GM19328 (cell line): Measurements from ENCODE around the gene PACSIN3.
"Not testable (repeated sequence)": the region's sequence is repeated elsewhere in the genome, so short reads cannot be mapped to it uniquely, and the experiment has no call there.

Source experiments
- ATAC-seq: cut with Tn5 transposase; IDR thresholded peaks from one replicate; pipeline ENCODE4 v1.9.1; 2021; ENCODE audit warnings: mild to moderate bottlenecking, moderate library complexity; ENCODE audit not compliant: unreplicated experiment

Gene PACSIN3

DNA sequence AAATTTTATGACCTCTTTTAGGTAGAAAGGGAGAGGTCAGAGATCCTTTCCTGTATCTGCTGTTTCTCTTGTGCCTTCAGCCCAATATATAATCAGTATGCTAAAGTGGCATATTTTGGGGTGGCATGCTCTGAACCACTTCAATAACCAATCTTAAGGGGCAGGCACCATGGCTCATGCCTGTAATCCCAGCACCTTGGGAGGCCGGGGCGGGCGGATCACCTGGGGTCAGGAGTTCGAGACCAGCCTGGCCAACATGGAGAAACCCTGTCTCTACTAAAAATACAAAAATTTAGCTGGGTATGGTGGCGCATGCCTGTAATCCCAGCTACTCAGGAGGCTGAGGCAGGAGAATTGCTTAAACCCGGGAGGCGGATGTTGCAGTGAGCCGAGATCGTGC lies 11.9 kb upstream of the PACSIN3 start:
- not testable (repeated sequence) for ATAC-seq

DNA sequence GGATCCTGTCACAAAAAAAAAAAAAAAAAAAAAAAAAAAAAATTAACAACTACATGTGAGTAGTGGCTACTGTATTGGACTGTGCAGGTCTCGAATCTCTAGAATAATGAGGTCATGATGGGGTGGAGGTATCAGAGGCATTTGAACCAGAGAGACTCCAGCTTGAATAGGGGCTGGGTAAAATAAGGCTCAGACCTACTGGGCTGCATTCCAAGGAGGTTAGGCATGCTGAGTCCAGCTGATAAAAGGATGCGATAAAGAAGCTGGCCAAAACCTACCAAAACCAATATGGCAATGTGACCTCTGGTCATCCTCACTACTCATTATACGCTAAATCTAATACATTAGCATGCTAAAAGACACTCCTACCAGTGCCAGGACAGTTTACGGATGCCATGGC lies 5.9 kb upstream of the PACSIN3 start:
- ATAC-seq: no peak

DNA sequence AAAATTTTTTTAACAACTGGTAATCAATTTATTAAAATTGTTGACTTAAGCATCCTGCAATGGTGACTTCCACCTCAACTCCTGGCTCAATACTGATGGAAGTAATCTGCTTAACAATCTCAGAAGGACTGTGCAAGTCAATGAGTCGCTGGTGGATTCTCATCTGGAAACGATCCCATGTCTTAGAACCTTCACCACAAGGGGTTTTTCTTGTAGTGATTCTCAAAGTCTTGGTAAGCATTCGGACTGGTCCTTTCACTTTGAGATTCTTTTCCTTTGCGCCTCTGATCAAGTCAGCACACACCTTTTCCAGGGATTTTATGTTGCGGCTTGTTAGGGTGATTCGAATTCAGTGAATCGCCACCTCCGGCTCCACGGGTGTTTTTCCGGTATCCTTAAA lies 4.9 kb upstream of the PACSIN3 start:
- ATAC-seq: not testable (repeated sequence)

DNA sequence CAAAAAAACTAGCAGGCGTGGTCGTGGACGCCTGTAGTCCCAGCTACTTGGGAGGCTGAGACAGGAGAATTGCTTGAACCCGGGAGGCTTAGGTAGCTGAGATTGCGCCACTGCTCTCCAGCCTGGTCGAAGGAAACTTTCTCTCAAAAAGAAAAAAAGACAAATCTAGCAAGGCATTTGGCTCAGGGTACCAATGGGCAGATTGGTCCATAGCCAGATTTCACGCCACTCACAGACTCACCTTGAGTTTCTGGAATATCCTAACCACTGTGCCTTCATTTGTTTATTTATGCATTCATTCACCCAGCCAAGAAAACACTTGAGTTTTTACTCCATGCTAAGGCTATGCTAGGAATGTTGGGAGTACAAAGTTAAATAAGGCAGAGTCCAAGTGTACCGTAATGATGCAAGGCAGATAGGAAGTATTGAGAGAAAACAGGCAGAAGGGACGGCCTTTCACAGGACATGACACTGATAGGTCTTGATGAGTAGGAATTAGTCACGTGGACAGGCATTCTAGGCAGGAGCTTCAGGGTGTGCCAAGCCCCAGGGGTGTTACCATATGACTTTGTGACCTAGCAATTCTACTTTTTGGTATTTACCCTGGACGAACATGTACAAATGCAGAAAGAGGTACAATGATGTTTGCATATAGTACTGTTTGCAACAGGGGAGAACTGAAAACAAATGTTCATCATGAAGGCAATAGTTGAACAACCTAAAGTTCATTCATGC lies 3.0 kb upstream of the PACSIN3 start:
- no peak for ATAC-seq

DNA sequence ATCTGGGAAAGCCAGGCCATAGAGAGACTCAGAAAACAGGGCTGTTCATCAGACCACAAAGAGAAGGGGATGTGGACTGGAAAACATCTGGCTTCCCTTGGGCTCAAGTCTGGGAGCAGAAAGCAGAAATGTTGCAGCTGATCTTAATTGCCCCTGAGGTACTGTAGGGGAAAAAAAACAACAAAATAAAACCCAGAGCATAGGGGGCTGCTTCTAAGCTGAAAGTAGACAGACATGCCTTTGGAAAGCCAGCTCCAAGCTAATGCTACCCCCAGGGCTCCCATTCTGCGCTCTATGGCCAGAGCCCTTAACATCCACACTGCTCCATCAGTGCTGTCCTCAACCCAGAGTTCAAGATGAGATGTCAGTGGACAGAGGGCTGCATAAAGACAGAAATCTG lies 2.0 kb upstream of the PACSIN3 start:
- ATAC-seq: no peak

DNA sequence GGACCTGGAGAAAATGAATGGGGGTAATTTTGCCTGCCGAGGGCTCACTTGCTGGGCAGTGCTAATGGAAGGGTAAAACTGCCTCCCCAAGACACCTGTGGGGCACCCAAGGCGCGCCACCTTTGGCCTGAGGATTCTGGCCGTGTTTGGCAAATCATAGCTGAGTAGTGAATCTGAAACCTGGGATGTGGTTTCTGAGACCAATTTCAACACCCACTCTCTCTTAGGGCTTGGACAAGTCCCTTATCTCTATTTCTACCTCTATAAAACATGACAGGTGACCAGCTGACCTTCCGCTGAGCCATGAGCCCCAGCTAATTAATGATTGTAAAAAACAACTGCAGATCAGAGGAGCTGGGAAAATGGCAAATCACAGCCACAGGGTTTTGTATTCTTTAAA lies 1.5 kb upstream of the PACSIN3 start:
- ATAC-seq: no peak

DNA sequence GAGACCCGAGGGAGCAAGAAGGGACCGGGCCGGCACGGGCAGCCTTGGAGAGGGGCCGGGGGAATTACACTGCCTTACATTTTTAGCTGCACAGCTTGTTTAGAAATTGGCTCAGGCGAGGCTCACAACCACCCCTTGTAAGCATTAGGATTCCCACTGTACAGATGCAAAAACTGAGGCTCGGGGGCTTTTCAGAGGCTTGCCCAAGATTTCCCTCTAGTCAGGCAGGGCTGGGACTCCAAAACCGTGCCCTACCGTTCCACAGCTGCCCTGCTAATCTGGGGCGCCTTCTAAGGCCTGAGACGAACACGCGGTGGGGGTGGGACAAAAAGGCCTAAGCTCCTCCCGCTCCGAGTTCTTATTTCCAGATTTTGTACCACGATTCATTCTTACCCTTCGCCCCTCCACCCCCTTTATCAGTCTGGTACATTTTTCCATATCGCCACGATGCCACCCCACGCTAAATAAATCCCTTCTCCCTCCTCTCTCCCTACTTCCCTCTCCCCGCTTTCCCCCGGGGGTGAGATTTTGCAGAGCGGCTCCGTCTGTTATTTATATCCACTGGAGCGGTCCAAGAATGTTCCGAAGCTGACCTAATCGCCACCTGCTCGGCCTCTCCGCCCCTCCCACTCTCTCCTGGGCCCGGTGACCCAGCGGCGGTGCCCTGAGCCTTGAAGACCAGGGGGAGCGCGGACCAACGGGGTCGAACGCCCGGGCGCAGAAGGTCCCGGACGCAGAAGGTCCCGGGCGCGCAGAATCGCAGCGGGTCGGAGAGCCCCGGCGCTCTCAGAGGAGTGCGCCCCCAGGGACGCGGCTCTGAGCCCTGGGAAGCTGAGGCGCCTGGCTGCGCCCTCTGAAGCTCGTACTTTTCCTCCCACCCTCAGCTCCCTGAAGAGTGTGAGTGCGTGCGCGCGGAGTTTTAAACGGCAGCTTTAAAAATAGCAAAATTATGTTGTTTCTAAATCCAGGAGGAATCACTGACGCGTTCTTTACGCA lies 764 bp upstream of the PACSIN3 start:
- ATAC-seq: no peak

DNA sequence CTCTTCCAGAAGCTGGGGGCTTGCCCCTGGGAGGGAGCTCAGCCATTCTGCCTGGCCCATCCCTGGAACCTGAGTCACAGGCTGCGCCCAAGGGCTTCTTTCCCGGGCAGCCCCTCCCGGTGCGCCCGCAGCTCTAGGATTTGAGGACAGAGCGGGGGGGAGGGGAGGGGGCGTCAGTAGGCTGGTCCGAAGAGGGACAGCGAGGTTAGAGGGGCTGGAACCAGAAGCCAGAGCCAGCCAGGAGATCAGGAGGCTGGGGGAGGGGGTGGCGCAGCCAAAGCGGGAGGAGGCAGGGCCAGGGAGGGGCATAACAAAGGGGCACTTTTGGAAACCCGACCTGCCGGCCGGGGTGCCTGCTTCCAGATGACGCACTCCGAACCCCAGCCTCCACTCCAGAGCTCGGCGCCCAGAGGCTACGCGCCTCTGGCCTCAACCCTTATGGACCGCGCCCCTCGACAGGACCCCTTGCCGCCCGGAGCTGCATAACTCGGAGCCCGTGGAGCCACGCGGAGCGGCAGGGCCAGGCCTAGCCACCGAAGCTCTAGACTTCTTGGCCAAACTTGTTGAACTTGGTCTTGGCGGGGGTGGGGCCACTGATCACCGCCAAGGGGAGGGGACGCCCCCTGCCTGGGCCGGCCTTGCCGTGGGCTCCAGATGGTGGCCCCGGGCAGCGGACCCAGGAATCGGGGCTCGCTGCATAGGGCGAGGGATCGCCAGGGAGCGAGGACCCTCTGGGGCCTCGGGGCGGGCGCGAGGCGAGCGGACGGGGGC lies 744 bp downstream of the PACSIN3 start:
- no peak for ATAC-seq

DNA sequence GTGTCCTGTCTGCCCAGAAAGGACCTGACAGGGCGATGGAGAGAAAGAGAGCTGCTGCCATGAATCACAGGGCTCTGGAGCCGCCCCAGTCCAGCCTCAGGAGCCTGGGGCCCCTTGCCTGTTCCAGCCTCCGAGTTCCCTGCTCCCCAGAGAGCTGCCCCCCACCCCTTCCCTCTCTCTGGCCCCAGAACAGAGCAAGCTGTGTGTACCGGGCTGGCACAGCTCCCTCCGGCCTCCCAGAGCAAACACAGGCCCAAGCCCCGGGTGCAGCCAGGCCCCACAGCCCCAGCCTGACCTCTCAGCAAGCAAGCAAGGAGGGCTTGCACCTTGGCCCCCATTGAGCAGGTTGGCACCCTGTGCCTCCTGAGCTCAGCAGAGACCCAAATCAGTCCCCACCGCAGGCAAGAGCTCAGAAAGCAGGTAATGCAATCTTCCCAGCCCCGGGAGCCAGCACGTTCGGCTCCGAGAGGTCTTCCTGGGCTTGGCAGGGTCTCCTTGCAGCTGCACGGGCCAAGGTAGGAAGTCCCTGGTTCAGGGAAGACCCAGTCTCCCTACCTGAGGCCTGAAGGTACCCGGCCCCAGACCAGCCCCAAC lies 1.4 kb downstream of the PACSIN3 start:
- ATAC-seq: no peak

DNA sequence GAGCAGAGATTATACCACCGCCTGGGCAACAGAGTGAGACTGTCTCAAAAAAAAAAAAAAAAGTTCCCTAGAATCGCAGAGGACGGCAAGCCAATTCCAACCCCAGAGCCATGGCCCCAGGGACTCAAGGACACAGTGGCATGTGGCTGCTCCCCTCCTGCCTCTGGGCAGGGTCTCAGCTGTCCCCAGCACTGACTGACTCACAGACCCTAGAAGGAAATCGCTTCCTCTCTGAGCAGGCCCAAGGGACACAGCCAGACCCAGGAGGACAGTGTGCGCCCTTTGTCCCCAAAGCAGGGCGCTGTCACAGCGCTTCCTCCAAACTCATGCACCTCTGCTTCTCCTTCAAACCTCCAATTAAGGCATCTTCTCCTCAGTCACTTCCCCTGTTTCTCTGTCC lies 2.3 kb downstream of the PACSIN3 start:
- no peak for ATAC-seq

DNA sequence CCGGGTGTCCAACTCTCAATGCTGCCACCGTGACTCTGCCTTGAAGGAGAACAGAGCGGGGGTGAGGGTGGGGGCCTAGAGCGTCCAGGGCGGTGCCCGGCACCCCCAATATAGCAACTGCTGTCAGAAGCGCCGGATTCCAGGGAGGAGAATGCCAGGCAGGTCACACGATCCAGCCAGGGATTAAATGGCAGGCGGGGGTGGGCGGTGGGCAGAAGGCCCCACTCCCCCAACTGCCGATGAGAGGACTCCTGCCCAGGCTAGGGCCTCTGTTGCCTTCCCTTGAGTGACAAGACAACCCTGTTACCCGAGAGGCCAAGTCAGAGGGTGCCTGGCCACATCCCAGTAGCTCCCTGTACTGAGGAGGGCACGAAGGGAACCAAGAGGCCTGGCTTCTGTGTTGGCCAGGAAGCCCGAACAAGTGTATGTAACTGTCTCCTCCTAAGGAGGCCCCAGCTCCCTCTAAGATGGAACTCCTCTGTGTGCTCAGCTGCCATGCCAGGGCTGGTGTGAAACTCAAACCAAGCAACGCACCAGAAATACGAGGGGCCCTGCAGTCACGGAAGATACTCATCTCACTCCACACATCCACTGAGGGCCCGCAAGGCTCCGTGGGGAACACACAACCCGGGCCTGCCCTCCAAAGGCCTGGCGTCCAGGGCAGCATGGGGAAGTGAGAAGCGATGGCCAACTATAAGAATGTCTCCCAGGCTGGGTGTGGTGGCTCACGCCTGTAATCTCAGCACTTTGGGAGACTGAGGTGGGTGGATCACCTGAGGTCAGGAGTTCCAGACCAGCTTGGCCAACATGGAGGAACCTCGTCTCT lies 3.0 kb downstream of the PACSIN3 start:
- no peak for ATAC-seq

DNA sequence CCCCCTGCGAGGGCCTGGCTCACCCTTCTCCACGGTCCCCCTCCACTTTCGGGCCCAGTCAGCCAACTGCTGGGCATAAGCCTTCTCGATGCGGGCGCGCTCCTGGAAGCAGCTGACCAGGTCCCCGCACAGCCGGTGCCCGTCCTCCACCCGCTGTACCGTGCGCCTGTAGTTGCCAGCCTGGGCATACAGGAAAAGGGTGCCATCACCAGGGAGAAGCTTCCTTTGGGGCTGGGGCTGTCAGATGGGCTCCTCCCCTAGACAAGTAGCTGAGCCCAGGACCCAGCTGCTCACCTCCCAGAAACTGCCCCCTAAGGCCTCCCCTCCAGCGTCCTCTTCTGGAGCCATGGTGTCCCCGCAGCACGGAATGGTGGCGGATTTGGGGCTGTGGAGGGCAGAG lies 3.9 kb downstream of the PACSIN3 start:
- no peak for ATAC-seq

DNA sequence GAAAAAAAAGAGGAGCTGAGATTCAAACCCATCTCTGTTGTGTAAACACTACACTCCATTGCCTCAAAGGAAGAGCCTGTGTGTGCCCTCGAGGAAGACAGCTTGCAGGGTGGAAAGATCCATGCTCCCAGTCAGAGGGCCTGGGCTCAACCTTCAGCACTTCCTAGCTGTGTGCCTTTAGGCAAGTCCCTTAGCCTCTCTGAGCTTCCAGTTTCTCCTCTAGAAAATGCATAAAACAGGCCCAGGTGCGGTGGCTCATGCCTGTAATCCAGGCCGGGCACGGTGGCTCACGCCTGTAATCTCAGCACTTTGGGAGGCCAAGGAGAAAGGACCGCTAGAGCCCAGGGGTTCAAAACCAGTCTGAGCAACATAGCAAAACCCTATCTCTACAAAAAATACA lies 5.0 kb downstream of the PACSIN3 start:
- no peak for ATAC-seq

DNA sequence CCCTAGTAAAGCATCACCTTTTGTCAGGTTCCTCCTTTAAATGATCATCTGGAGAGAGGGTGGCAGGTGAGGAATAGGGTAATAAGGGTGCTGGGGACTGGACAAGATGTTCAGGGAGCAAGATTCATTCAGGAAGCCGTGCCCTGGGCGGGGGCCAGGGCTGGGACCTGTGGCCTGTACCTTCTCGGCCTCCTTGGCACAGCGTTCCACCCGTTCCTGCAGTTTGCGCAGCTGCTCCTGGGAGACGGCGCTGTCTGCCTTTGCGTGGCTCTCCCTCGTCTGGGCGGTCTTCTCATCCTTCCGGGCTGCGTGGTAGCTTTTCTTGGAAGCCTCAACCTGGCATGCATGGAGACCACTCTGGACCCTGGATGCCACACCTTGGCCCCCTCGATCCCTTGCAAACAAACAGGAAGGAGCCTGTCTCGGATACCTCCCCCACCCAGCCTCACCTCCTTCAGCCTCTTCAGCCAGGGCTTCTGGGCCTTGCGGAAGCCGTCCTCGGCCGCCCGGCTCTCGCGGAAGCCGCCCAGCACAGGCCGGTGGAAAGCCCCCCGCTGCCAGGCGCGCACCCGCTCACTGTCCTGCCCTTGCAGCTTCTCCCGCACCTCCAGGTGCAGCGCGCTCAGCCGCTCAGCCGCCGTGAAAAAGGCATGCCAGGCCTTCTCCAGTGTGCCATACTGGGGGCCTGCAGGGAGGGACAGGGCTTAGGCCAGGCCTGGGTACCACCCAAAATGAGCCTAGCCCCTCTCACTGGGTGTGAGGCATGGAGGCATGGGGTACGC lies 6.0 kb downstream of the PACSIN3 start:
- no peak for ATAC-seq

DNA sequence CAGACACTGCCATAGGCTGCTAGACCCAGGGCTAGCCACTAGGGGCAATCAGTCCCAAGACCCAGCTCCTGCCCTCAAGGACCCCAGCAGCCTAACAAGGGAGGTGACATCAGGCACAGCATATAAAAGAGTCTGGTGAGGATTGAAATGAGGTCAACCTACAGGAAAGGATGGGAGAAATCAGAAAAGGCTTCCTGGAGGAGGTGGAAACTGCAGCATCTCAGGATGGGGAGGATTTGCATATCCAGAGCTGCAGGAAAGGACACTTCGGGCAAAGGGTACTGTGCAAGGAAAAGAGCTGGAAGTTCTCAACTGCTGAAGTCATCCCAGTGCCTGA lies 6.6 kb downstream of the PACSIN3 start:
- ATAC-seq: no peak

DNA sequence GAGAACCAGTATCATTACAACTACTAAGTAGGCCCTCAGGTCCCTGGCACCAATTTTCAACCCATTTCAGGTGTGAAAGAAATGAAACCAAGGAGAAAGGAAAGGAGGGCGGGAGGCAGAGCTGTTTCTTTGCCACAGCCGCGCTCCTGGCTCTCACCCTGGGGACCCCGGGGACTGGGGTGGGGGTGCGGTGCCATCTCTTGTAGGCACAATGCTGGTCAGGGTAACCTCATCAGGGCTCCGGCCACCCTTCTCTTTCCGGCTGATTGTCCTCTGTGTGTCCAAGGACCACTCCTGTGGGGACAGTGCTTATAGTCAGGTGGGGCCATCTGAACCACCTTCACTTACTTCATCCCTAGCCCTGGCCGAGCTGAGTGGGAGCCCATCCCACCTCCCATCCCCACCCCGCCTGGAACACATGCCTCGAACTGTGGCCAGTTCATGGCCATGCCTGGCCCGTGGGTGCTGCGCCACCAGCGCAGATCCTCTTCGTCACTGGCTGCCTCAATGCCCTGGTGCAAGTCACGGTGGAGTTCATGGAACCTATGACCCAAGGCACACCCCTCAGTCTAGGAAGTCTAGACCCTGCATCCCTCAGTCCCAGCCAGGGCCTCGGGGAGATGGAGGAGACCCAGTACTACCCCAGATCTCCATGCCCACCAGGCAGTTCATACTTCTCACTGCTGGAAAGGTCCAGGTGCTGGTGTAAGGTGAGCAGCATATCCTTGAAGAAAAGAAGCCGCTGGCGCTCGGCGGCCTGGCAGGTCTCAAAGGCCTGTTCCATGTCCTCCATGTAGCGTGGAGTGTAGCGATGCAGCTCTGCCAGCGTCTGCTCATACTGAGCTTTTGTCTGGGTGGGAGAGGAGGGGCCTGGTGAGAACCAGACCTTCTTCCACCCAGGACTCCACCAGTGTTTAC lies 7.2 kb downstream of the PACSIN3 start:
- no peak for ATAC-seq

DNA sequence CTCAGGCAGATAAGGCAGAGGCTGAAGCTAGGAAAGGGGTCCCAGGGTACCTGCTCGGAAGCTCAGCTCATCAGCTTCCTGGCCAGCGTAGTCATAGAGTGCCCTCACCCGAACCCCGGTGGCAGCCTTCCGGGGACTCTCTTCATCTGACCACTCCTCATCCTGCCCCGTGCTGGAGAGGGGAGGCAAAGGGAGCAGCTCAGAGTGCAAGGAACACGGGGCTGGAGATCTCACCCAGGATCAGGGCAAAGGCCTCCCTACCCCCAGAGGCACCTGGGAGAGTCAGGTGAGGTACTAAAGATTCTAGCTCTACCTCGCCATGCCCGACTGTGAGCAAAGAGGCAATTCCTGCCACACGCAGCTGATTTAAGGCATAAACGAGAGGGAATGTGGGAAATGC lies 7.9 kb downstream of the PACSIN3 start:
- ATAC-seq: no peak

DNA sequence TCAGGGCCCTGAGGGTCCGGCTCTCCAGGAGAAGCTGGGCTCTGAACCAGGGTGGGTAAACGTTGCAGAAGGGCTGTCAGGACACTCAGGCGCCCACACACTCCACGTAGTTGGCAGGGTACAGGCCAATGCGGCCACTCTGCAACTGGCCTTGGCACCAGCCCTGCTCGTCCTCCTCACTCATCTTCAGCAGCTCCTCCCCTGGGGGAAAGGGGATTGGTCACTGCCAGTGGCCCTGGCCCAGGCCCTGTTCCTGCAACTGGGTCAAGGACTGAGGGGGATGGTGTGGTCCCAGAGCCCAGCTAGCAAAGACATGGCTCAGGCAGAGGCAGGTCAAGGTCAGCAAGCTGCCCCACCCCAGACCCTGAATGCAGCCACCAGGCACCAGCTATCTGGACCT lies 8.4 kb downstream of the PACSIN3 start:
- ATAC-seq: no peak
